ENCODE data around the gene AGBL4. TPM values are rescaled to one million over a fixed set of nuclear protein-coding genes. Genes with fewer than 3 reads are reported as not detected.

Gene AGBL4
- total RNA-seq, 3 donors from 2014 or later, result 1.3 to 1.9 (median 1.8) TPM

- H3K27ac ChIP-seq, result no peak overlapping the region
- no peaks in the 10 kb centered on the region for H3K4me1 ChIP-seq
- no peaks in the 10 kb centered on the region for H3K27me3 ChIP-seq
- intact Hi-C loops (cut with DNase I; ENCODE audit: low total_unique reads), result no loop called here
- no peaks in the 10 kb centered on the region for H3K9me3 ChIP-seq
- H3K36me3 ChIP-seq, result no peaks in the 10 kb centered on the region
- no peak overlapping the region for H3K4me3 ChIP-seq
- no peak for DNase-seq (ENCODE audit: low spot score in 2 of 2)
- TF ChIP-seq, protein P1, sequence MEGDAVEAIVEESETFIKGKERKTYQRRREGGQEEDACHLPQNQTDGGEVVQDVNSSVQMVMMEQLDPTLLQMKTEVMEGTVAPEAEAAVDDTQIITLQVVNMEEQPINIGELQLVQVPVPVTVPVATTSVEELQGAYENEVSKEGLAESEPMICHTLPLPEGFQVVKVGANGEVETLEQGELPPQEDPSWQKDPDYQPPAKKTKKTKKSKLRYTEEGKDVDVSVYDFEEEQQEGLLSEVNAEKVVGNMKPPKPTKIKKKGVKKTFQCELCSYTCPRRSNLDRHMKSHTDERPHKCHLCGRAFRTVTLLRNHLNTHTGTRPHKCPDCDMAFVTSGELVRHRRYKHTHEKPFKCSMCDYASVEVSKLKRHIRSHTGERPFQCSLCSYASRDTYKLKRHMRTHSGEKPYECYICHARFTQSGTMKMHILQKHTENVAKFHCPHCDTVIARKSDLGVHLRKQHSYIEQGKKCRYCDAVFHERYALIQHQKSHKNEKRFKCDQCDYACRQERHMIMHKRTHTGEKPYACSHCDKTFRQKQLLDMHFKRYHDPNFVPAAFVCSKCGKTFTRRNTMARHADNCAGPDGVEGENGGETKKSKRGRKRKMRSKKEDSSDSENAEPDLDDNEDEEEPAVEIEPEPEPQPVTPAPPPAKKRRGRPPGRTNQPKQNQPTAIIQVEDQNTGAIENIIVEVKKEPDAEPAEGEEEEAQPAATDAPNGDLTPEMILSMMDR (IDR thresholded peaks at IDR 0.05), result no peak
- TF ChIP-seq POLR2A (IDR thresholded peaks at IDR 0.05), result no peak
- no peak for TF ChIP-seq POLR2AphosphoS5 (IDR thresholded peaks at IDR 0.05)
These were observed 1471.3 kb downstream of the AGBL4 start for GRCh38 chr1:48552420-48552819.

DNA sequence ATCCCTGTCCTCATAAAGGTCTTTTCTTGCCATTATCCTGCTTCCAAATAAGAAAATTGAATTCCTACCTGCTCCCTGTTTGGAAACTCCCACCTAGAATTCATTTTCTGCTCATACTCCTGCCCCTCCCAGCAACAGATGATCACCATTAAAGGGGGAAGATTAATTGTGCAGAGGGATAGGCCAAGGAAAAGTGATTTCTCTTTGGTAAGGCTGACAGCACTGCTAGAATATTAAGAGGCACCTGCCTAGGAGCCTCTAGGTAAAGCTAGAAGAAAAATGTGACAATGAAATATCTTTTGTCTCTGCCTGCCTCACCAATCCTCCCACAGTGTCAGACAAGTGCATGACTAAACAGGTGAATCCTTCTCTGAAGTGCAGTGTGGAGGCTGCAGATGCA, 1474.8 kb downstream of the AGBL4 start:
- TF ChIP-seq, protein P1 (IDR thresholded peaks at IDR 0.05), result no peak
- no peak for TF ChIP-seq POLR2A (IDR thresholded peaks at IDR 0.05)
- no peak for TF ChIP-seq POLR2AphosphoS5 (IDR thresholded peaks at IDR 0.05)
- intact Hi-C loops (cut with DNase I; ENCODE audit: low total_unique reads), result loop anchor here (10.0 kb wide), 1 partner anchor 796 kb away; no protein-coding TSS in a partner anchor
- Histone ChIP-seq H3K36me3 (no peaks in the 10 kb centered on the region), H3K4me3 (no peak overlapping the region), H3K9me3 (no peaks in the 10 kb centered on the region), H3K27me3 (no peaks in the 10 kb centered on the region), H3K27ac (no peak overlapping the region), H3K4me1 (no peaks in the 10 kb centered on the region)
- DNase-seq (ENCODE audit: low spot score in 2 of 2), result no peak

DNA sequence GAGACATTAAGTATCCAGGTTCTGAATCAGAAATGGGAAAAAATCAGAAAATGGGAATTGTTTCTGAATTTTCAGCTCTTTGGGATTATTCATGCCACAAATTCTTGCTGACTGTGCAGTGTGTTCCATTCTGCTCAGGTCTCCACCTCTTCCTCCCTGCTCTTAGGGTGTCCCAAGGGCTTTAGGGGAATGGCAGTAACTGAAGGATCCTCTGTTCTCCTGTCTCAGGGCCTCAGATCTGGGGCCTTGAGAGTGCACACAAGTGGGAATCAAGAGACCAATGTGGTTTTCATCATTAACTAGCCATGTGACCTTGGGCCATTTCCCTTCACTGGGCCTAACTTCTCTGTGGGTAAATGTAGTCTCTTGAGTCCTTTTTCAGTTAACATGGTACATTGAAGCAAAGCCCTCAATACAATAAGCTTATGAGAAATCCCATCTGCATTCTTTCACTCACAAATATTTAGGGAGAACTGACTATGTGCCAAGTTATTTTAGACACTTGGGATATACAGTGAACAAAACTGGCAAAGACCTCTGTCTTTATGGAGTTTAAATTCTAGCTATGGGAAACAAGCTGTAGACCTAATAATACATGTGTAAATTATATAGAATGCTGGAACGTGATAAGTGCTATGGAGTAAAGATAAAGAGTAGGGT, 1476.1 kb downstream of the AGBL4 start:
- Histone ChIP-seq H3K4me3 (no peak overlapping the region), H3K27ac (no peak overlapping the region), H3K36me3 (no peaks in the 10 kb centered on the region), H3K4me1 (no peaks in the 10 kb centered on the region), H3K9me3 (no peaks in the 10 kb centered on the region), H3K27me3 (no peaks in the 10 kb centered on the region)
- intact Hi-C loops (cut with DNase I; ENCODE audit: low total_unique reads), result loop anchor here (10.0 kb wide), 1 partner anchor 797 kb away; no protein-coding TSS in a partner anchor
- DNase-seq (ENCODE audit: low spot score in 2 of 2), result no peak
- no peak for TF ChIP-seq POLR2AphosphoS5 (IDR thresholded peaks at IDR 0.05)
- TF ChIP-seq, protein P1 (IDR thresholded peaks at IDR 0.05), result no peak
- TF ChIP-seq POLR2A (IDR thresholded peaks at IDR 0.05), result no peak

GRCh38 chr1:48543854-48544253, 1479.9 kb downstream of the AGBL4 start:
- TF ChIP-seq, protein P1 (IDR thresholded peaks at IDR 0.05), result no peak
- TF ChIP-seq POLR2A (IDR thresholded peaks at IDR 0.05), result no peak
- no peak for TF ChIP-seq POLR2AphosphoS5 (IDR thresholded peaks at IDR 0.05)
- H3K36me3 ChIP-seq, result no peaks in the 10 kb centered on the region
- intact Hi-C loops (cut with DNase I; ENCODE audit: low total_unique reads), result loop anchor here (10.0 kb wide), 1 partner anchor 801 kb away; no protein-coding TSS in a partner anchor
- no peak overlapping the region for H3K27ac ChIP-seq
- H3K4me1 ChIP-seq, result no peaks in the 10 kb centered on the region
- no peak overlapping the region for H3K4me3 ChIP-seq
- H3K9me3 ChIP-seq, result no peaks in the 10 kb centered on the region
- no peak for DNase-seq (ENCODE audit: low spot score in 2 of 2)
- no peaks in the 10 kb centered on the region for H3K27me3 ChIP-seq

DNA sequence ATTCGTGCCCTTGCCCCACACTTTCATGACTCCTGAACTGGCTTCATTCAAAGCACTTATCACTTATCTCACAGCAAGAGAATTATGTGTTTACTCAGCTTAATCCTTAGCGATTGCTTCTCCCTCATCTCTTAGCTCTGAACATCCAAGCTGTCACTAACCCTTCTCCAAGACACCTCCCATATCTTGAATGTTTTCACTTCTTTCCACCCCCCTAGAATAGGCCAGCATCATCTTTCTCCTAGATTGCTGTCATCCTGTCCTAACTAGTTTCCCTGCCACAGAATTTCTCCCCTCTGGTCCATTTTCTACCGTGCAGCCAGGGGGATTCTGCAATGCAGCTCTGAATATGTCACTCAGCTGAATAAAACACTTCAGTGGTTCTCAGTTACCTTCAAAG, 1483.2 kb downstream of the AGBL4 start:
- H3K9me3 ChIP-seq, result no peaks in the 10 kb centered on the region
- intact Hi-C loops (cut with DNase I; ENCODE audit: low total_unique reads), result loop anchor here (10.0 kb wide), 1 partner anchor 804 kb away; no protein-coding TSS in a partner anchor
- TF ChIP-seq POLR2AphosphoS5 (IDR thresholded peaks at IDR 0.05) (no peak), POLR2A (IDR thresholded peaks at IDR 0.05) (no peak)
- TF ChIP-seq, protein P1 (IDR thresholded peaks at IDR 0.05), result no peak

More for the DNA sequence above, 1483.2 kb downstream of the AGBL4 start:
- no peak for DNase-seq (ENCODE audit: low spot score in 2 of 2)
- H3K4me1 ChIP-seq, result no peaks in the 10 kb centered on the region
- no peaks in the 10 kb centered on the region for H3K27me3 ChIP-seq
- H3K4me3 ChIP-seq, result no peak overlapping the region
- H3K27ac ChIP-seq, result no peak overlapping the region
- H3K36me3 ChIP-seq, result no peaks in the 10 kb centered on the region

Measured in breast epithelium (tissue), 4 donors.